Measurements from ENCODE around the gene COG5.

GRCh38 chr7:107251963-107252362 is 311.8 kb downstream of the COG5 start:
- no peak for TF ChIP-seq RNF2 (IDR thresholded peaks at IDR 0.05; ENCODE audit: borderline replicate concordance, low read depth, low read length, missing control alignments, poor library complexity, severe bottlenecking)
- no peak for TF ChIP-seq CEBPB (IDR thresholded peaks at IDR 0.05; ENCODE audit: low read depth, low read length)
- no peak for TF ChIP-seq POLR2A (IDR thresholded peaks at IDR 0.05; ENCODE audit: control extremely low read depth in 1 of 2, low read depth in 2 of 2, low read length in 2 of 2)
- TF ChIP-seq, protein P1, sequence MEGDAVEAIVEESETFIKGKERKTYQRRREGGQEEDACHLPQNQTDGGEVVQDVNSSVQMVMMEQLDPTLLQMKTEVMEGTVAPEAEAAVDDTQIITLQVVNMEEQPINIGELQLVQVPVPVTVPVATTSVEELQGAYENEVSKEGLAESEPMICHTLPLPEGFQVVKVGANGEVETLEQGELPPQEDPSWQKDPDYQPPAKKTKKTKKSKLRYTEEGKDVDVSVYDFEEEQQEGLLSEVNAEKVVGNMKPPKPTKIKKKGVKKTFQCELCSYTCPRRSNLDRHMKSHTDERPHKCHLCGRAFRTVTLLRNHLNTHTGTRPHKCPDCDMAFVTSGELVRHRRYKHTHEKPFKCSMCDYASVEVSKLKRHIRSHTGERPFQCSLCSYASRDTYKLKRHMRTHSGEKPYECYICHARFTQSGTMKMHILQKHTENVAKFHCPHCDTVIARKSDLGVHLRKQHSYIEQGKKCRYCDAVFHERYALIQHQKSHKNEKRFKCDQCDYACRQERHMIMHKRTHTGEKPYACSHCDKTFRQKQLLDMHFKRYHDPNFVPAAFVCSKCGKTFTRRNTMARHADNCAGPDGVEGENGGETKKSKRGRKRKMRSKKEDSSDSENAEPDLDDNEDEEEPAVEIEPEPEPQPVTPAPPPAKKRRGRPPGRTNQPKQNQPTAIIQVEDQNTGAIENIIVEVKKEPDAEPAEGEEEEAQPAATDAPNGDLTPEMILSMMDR (IDR thresholded peaks at IDR 0.05; ENCODE audit: control extremely low read depth in 1 of 3, insufficient read depth in 1 of 3, low read depth in 1 of 3, low read length in 3 of 3), result no peak
- no peak for TF ChIP-seq RXRA (IDR thresholded peaks at IDR 0.05; ENCODE audit: insufficient read depth, low read depth, low read length)
- no peak for TF ChIP-seq TCF12 (IDR thresholded peaks at IDR 0.05; ENCODE audit: low read depth, low read length)
- TF ChIP-seq RAD21 (IDR thresholded peaks at IDR 0.05 in 1 of 2, conservative IDR thresholded peaks at IDR 0.05 in 1 of 2; ENCODE audit: low read depth in 2 of 2, low read length in 2 of 2), result no peak
- TF ChIP-seq CREB1 (IDR thresholded peaks at IDR 0.05), result no peak
- no peak for TF ChIP-seq CHD2 (IDR thresholded peaks at IDR 0.05; ENCODE audit: low read length)
- no peak for TF ChIP-seq ZNF274 (IDR thresholded peaks at IDR 0.05; ENCODE audit: borderline replicate concordance, extremely low read depth, low read length)
- TF ChIP-seq SUZ12 (IDR thresholded peaks at IDR 0.05; ENCODE audit: low read length), result no peak
